ENCODE results near the gene RAD21L1. TPM values are rescaled to one million over a fixed set of nuclear protein-coding genes. Genes with fewer than 3 reads are reported as not detected.

RAD21L1 gene
- total and polyA plus RNA-seq, 4 donors = not detected

DNA sequence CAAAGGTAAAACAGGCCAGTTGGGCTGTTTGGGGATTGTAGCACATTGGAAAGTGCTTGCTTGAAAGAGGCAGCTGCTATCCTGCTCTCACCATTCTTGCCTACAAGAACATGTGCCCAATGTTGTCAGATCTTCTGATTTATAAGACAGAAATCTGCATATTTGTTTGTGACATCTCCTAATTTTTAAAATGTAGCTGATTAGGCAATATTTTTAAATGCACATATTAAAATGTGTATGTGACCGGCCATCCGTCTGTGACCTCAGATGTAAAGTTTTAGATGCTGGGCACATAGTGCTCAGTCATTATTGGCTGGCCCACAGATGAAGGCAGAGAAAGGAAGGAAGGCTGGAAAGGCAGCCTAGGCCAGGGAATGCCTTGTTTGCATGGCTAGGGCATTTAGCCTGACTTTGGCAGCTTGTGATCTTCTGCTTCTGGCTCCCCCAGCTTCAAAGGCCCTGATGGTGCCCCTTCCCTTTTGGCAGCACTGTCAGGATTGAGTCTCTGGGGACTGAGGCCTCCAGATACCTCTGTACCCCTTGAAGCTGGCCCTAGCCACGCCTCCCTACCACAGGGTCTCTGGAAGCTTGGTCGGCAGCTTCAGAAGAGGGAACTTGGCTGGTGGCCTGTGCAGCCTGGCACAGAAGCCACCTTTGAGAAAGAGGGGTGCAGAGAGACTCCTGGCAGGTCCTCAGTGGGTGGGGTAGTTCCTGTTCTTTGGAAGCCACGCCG lies 46.7 kb downstream of the RAD21L1 start:
- WGBS = 79% methylated on average over 6 of the region's 6 CpGs
- Histone ChIP-seq H3K9ac (ENCODE audit: low read depth in 1 of 2, low read length in 2 of 2) (no peak overlapping the region), H3K27me3 (ENCODE audit: control insufficient read depth in 4 of 4, insufficient read depth in 4 of 4, low read length in 3 of 4) (no peaks in the 10 kb centered on the region), H3K36me3 (ENCODE audit: control insufficient read depth in 4 of 4, insufficient read depth in 3 of 4, low read depth in 1 of 4, low read length in 3 of 4) (no peaks in the 10 kb centered on the region), H3K4me1 (ENCODE audit: control insufficient read depth in 4 of 4, insufficient read depth in 4 of 4, low read length in 3 of 4) (no peaks in the 10 kb centered on the region), H3K9me3 (ENCODE audit: control insufficient read depth in 4 of 4, low read length in 3 of 4) (no peaks in the 10 kb centered on the region), H3K4me3 (ENCODE audit: low read depth in 1 of 3, low read length in 3 of 3) (no peak overlapping the region), H3K27ac (ENCODE audit: low read depth in 1 of 2, low read length in 2 of 2) (no peak overlapping the region)
- TF ChIP-seq, protein P1, sequence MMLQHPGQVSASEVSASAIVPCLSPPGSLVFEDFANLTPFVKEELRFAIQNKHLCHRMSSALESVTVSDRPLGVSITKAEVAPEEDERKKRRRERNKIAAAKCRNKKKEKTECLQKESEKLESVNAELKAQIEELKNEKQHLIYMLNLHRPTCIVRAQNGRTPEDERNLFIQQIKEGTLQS (IDR thresholded peaks at IDR 0.05) = no peak
- TF ChIP-seq GABPA (IDR thresholded peaks at IDR 0.05 in 1 of 2, conservative IDR thresholded peaks at IDR 0.05 in 1 of 2) (no peak), JUND (IDR thresholded peaks at IDR 0.05) (no peak), REST (IDR thresholded peaks at IDR 0.05) (no peak), TAF1 (conservative IDR thresholded peaks at IDR 0.05) (no peak), YY1 (IDR thresholded peaks at IDR 0.05) (no peak), MAX (IDR thresholded peaks at IDR 0.05) (no peak), NR2F2 (IDR thresholded peaks at IDR 0.05) (no peak), RAD21 (IDR thresholded peaks at IDR 0.05) (no peak), EGR1 (IDR thresholded peaks at IDR 0.05; ENCODE audit: low read depth in 2 of 2) (no peak), HNF4A (conservative IDR thresholded peaks at IDR 0.05) (no peak), HNF4G (IDR thresholded peaks at IDR 0.05) (no peak), RXRA (IDR thresholded peaks at IDR 0.05) (no peak)
- TF ChIP-seq, protein P2, sequence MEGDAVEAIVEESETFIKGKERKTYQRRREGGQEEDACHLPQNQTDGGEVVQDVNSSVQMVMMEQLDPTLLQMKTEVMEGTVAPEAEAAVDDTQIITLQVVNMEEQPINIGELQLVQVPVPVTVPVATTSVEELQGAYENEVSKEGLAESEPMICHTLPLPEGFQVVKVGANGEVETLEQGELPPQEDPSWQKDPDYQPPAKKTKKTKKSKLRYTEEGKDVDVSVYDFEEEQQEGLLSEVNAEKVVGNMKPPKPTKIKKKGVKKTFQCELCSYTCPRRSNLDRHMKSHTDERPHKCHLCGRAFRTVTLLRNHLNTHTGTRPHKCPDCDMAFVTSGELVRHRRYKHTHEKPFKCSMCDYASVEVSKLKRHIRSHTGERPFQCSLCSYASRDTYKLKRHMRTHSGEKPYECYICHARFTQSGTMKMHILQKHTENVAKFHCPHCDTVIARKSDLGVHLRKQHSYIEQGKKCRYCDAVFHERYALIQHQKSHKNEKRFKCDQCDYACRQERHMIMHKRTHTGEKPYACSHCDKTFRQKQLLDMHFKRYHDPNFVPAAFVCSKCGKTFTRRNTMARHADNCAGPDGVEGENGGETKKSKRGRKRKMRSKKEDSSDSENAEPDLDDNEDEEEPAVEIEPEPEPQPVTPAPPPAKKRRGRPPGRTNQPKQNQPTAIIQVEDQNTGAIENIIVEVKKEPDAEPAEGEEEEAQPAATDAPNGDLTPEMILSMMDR (IDR thresholded peaks at IDR 0.05; ENCODE audit: low read depth, low read length, missing input control) = no peak
- no peak for DNase-seq (ENCODE audit: low spot score)

GRCh38 chr20:1273366-1273765 lies 47.5 kb downstream of the RAD21L1 start:
- DNase-seq (ENCODE audit: low spot score) = no peak
- WGBS = 88% methylated on average over 2 of the region's 2 CpGs
- Histone ChIP-seq H3K27ac (ENCODE audit: low read depth in 1 of 2, low read length in 2 of 2) (no peak overlapping the region), H3K4me1 (ENCODE audit: control insufficient read depth in 4 of 4, insufficient read depth in 4 of 4, low read length in 3 of 4) (no peaks in the 10 kb centered on the region), H3K36me3 (ENCODE audit: control insufficient read depth in 4 of 4, insufficient read depth in 3 of 4, low read depth in 1 of 4, low read length in 3 of 4) (no peaks in the 10 kb centered on the region), H3K9ac (ENCODE audit: low read depth in 1 of 2, low read length in 2 of 2) (no peak overlapping the region), H3K9me3 (ENCODE audit: control insufficient read depth in 4 of 4, low read length in 3 of 4) (no peaks in the 10 kb centered on the region), H3K4me3 (ENCODE audit: low read depth in 1 of 3, low read length in 3 of 3) (no peak overlapping the region), H3K27me3 (ENCODE audit: control insufficient read depth in 4 of 4, insufficient read depth in 4 of 4, low read length in 3 of 4) (no peaks in the 10 kb centered on the region)
- no peak for TF ChIP-seq NR2F2 (IDR thresholded peaks at IDR 0.05)
- TF ChIP-seq RAD21 (IDR thresholded peaks at IDR 0.05) = no peak
- TF ChIP-seq TAF1 (conservative IDR thresholded peaks at IDR 0.05) = no peak
- no peak for TF ChIP-seq FOXA2 (IDR thresholded peaks at IDR 0.05)
- no peak for TF ChIP-seq REST (IDR thresholded peaks at IDR 0.05)
- TF ChIP-seq SP1 (IDR thresholded peaks at IDR 0.05) = no peak
- TF ChIP-seq, protein P1 (IDR thresholded peaks at IDR 0.05) = no peak
- no peak for TF ChIP-seq YY1 (IDR thresholded peaks at IDR 0.05)
- TF ChIP-seq FOXA1 (IDR thresholded peaks at IDR 0.05) = no peak
- TF ChIP-seq, protein P3, sequence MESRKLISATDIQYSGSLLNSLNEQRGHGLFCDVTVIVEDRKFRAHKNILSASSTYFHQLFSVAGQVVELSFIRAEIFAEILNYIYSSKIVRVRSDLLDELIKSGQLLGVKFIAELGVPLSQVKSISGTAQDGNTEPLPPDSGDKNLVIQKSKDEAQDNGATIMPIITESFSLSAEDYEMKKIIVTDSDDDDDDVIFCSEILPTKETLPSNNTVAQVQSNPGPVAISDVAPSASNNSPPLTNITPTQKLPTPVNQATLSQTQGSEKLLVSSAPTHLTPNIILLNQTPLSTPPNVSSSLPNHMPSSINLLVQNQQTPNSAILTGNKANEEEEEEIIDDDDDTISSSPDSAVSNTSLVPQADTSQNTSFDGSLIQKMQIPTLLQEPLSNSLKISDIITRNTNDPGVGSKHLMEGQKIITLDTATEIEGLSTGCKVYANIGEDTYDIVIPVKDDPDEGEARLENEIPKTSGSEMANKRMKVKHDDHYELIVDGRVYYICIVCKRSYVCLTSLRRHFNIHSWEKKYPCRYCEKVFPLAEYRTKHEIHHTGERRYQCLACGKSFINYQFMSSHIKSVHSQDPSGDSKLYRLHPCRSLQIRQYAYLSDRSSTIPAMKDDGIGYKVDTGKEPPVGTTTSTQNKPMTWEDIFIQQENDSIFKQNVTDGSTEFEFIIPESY (IDR thresholded peaks at IDR 0.05) = no peak
- TF ChIP-seq JUND (IDR thresholded peaks at IDR 0.05) = no peak

Data from liver (tissue), 9 donors.